ENCODE measurements around the gene ZBTB16. TPM values are rescaled to one million over a fixed set of nuclear protein-coding genes. Genes with fewer than 3 reads are reported as not detected.

The ZBTB16 gene
- total RNA-seq, 120 experiments from 2014 or later, result 78.3 to 259 (median 179) TPM

Other genes with a start within 250 kb of the ZBTB16 start
- gene USP28, start 184.1 kb upstream of the ZBTB16 start, total RNA-seq, result 10 to 100 TPM; 20.2 to 57.1 (median 38.9) TPM
- 10 to 100 TPM in 44 of 120 experiments, 1 to 10 TPM in 76; 2.4 to 20.4 (median 8.2) TPM for gene HTR3B, start 154.9 kb upstream of the ZBTB16 start, total RNA-seq
- 1 to 10 TPM in 23 of 120 experiments, under 1 TPM in 87, not detected in 10; 0.22 to 2.4 (median 0.64) TPM for gene HTR3A, start 84.6 kb upstream of the ZBTB16 start, total RNA-seq
- gene NNMT, start 236.7 kb downstream of the ZBTB16 start, total RNA-seq, result 10 to 100 TPM in 14 of 120 experiments, 1 to 10 TPM in 106; 1.4 to 51.3 (median 5.7) TPM

All from dorsolateral prefrontal cortex (tissue), 118 donors.